ENCODE data around the gene LIMS2.

DNA sequence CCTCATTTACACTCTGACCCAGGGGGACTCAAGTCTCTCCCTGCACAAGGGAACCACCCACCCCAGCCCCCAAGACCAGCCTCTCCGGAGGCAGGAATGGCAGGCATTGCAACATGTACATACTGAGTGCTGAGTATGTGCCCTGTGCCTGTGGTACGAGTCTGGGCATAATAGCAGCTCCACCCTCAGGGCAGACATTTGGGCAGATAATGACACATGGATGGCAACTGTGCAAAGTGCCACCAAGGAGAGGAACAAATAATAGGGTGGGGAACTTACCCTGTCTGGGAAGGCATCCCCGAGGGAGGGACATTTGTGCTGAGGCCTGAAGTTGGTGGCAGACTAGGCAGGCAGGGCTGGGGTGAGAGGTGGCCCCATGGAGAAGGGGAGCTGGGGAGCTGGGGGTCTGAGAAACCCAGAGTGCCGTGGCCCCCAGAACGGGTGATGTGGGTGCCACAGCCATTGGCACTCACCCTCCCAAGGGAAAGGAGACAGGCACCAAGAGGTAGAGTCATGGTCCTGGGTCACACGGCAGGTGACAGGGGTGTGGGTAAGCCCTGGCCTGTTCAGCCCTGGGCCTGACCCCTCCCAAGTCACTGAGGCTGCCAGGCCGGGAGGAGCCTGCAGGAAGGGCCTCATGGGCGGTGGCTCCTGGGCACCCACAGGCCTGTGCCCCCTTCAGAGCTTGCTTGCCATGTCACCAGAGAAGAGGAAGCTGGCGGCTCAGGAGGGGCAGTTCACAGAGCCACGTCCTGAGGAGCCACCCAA is 45.0 kb downstream of the LIMS2 start:
- TF ChIP-seq, protein P1, sequence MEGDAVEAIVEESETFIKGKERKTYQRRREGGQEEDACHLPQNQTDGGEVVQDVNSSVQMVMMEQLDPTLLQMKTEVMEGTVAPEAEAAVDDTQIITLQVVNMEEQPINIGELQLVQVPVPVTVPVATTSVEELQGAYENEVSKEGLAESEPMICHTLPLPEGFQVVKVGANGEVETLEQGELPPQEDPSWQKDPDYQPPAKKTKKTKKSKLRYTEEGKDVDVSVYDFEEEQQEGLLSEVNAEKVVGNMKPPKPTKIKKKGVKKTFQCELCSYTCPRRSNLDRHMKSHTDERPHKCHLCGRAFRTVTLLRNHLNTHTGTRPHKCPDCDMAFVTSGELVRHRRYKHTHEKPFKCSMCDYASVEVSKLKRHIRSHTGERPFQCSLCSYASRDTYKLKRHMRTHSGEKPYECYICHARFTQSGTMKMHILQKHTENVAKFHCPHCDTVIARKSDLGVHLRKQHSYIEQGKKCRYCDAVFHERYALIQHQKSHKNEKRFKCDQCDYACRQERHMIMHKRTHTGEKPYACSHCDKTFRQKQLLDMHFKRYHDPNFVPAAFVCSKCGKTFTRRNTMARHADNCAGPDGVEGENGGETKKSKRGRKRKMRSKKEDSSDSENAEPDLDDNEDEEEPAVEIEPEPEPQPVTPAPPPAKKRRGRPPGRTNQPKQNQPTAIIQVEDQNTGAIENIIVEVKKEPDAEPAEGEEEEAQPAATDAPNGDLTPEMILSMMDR (conservative IDR thresholded peaks at IDR 0.05; ENCODE audit: low read depth in 2 of 2) = no peak
- TF ChIP-seq NANOG (IDR thresholded peaks at IDR 0.05; ENCODE audit: borderline replicate concordance) (no peak), EZH2 (IDR thresholded peaks at IDR 0.05; ENCODE audit: low read depth, unreplicated experiment) (no peak), POLR2AphosphoS5 (IDR thresholded peaks at IDR 0.05; ENCODE audit: low read depth) (no peak), EZH2phosphoT487 (IDR thresholded peaks at IDR 0.05; ENCODE audit: unreplicated experiment) (no peak), JUNB (IDR thresholded peaks at IDR 0.05; ENCODE audit: unreplicated experiment) (no peak)
- TF ChIP-seq, protein P2, sequence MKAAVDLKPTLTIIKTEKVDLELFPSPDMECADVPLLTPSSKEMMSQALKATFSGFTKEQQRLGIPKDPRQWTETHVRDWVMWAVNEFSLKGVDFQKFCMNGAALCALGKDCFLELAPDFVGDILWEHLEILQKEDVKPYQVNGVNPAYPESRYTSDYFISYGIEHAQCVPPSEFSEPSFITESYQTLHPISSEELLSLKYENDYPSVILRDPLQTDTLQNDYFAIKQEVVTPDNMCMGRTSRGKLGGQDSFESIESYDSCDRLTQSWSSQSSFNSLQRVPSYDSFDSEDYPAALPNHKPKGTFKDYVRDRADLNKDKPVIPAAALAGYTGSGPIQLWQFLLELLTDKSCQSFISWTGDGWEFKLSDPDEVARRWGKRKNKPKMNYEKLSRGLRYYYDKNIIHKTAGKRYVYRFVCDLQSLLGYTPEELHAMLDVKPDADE (IDR thresholded peaks at IDR 0.05) = no peak
- TF ChIP-seq, protein P3, sequence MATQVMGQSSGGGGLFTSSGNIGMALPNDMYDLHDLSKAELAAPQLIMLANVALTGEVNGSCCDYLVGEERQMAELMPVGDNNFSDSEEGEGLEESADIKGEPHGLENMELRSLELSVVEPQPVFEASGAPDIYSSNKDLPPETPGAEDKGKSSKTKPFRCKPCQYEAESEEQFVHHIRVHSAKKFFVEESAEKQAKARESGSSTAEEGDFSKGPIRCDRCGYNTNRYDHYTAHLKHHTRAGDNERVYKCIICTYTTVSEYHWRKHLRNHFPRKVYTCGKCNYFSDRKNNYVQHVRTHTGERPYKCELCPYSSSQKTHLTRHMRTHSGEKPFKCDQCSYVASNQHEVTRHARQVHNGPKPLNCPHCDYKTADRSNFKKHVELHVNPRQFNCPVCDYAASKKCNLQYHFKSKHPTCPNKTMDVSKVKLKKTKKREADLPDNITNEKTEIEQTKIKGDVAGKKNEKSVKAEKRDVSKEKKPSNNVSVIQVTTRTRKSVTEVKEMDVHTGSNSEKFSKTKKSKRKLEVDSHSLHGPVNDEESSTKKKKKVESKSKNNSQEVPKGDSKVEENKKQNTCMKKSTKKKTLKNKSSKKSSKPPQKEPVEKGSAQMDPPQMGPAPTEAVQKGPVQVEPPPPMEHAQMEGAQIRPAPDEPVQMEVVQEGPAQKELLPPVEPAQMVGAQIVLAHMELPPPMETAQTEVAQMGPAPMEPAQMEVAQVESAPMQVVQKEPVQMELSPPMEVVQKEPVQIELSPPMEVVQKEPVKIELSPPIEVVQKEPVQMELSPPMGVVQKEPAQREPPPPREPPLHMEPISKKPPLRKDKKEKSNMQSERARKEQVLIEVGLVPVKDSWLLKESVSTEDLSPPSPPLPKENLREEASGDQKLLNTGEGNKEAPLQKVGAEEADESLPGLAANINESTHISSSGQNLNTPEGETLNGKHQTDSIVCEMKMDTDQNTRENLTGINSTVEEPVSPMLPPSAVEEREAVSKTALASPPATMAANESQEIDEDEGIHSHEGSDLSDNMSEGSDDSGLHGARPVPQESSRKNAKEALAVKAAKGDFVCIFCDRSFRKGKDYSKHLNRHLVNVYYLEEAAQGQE (IDR thresholded peaks at IDR 0.05; ENCODE audit: unreplicated experiment) = no peak
